NOMO-1 (cell line): ENCODE results near the gene TMEM14A.
"Not testable (repeated sequence)": the region's sequence is repeated elsewhere in the genome, so short reads cannot be mapped to it uniquely, and the experiment has no call there.

Experiments
- DNase-seq, 2 experiments: peaks; one replicate each; lab custom pipeline; 2025; ENCODE audit not compliant: unreplicated experiment in 2 of 2; lab: John Stamatoyannopoulos, UW

TMEM14A gene

DNA sequence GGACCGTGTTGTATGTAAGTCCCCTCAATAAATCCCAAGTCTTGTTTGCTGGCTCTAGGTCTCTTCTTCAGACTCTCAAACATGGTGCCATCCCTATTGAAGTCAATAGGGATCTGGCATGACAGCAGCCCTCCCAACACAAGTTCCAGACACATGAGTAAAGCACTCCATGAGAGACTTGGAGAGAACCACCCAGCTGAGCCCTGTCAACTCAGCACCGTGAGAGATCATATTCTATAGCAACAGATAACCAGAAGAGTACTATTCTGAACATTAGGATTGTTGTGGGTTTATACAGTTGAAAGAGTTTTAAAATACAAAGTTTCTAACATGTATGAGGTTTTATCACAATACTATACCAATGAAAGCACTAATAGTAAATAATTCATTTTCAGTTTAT is 23.5 kb downstream of the TMEM14A start:
- DNase-seq = no peak

DNA sequence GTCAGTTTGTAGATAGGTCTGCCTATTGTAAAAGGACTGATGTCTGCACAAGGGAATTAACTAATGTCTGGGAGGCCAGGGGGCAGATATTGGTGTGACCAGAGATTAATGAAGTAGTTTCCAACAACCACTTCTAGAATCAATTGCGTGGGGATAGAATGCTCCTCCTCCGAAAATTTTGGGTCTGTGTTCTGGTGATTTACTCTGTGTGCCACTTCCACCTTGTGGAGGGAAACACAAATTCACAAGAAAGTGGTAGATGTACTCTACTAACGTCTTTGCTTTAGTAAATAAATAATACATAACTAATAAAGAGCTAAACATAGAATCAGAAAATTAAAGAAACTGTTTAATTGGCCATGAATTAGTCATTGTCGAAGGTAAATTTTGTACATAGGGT is 25.5 kb downstream of the TMEM14A start:
- DNase-seq = peak in 1 of 2 experiments; percentile 5

- no peak for DNase-seq
Measured at GRCh38 chr6:52697903-52698302, 27.0 kb downstream of the TMEM14A start.

DNA sequence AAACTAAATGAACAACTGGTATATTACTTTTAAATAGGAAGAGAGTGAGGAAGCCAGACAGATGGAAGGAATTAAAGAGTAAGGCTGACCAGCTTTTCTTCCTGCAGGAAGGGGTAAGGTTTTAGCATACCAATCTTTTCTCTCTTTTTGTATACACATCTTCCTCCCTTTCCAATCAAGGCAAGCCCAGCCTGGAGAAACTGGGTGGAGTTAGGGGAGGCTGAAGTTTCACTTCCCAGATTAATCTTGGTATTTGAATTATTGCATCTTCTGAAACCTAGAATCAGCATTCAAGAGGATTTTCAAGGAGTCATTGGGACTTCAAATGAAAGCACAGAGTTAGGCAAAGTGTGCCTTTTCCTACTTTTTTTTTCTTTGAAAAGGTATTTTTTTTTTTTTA is 33.1 kb downstream of the TMEM14A start:
- DNase-seq = peak in 1 of 2 experiments; percentile 48

DNA sequence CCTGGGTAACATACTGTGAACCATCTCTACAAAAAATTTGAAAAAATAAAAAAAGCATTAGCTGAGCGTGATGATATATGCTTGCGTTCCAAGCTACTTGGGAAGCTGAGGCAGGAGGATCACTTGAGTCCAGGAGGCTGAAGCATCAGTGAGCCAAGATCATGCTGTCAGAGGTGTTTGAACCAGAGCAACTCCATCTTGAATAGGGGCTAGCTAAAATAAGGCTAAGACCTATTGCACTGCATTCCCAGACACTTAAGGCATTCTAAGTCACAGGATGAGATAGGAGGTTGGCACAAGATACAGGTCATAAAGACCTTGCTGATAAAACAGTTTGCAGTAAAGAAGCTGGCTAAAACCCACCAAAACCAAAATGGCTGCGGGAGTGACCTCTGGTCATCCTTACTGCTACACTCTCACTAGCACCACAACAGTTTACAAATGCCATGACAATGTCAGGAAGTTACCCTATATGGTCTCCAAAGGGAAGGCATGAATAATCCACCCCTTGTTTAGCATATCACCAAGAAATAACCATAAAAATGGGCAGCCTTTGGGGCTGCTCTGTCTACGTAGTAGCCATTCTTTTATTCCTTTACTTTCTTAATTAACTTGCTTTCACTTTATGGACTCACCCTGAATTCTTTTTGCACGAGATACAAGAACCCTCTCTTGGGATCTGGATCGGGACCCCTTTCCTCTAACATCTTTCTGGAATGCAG is 34.0 kb downstream of the TMEM14A start:
- DNase-seq = not testable (repeated sequence)

- no peak for DNase-seq
Measured at GRCh38 chr6:52706001-52706400, 35.1 kb downstream of the TMEM14A start.

DNA sequence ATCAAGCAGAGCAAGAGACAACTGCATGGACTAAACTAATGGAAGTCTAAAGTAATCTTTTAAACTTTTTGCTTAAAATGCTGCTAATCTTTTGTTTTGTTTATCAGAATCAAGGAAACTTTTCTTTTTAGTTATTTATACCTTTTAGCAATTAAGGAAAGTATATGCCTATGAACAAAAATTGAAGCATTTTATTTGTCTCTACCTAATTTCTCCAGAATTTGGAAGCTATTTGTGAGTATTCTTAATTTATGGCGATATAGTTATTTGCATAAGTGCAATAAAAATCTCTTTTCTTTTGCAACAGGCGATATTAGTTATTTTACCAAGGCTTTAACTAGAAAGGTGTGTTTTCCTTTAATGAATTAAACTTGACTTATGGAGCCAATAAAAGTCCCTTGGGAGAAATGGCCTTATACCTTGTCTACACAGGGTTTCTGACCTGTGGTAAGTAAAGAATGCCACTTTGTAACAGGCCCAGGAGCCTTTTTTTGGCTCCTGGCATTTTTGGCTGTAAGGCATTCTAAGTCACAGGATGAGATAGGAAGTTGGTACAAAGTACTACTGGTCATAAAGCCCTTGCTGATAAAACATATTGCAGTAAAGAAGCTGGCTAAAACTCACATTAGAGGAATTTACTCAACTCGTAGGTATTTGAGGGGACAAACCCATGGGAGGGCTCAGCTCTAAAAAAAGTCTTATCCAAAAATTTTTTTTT is 37.2 kb downstream of the TMEM14A start:
- DNase-seq = no peak

DNA sequence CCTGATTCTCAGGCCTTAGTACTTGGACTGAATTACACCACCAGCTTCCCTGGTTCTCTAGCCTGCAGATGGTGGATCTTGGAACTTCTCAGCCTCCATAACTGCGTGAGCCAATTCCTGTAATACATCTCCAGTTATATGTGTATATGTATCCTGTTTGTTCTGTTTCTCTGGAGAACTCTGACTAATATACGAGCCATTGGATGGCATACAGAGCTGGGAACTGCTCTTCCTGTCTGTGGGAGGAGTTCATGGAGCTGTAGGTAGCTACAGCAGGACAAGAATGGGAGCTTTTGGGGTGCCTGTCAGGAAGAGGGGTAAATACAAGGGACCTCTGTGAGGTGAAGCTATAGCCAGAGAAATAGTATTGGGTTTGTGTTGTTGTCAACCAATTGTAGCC is 41.2 kb downstream of the TMEM14A start:
- DNase-seq = no peak

DNA sequence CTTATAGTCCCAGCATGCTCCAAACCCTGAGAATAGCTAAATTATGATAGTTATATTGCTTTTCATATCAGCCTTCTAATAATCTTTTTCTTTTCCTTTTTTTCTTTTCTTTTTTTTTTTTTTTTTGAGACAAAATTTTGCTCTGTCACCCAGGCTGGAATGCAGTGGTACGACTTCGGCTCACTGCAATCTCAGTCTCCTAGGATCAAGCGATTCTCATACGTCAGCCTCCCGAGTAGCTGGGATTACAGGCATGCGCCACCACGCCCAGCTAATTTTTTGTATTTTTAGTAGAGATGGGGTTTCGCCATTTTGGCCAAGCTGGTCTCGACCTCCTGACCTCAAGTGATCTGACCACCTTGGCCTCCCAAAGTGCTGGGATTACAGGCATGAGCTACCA is 43.8 kb downstream of the TMEM14A start:
- DNase-seq = not testable (repeated sequence)

DNA sequence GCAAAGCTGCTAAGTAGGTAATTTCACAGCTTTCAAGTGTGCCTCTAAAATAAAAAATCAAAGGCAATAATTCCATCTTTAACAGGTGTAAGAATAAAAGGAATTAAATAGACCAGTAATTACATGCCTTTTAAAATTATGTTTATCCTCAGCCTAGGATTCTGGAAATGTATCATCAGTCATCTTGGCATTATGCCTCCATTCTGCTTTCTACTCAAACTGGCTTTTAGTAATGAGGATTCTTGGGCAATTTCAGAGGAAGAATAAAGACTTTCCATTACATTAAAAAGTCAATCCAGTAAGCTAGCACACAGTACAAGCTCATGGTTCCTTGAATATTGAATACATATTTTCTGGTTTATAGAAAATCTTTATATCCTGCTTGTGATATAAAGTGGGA is 47.6 kb downstream of the TMEM14A start:
- DNase-seq = no peak

DNA sequence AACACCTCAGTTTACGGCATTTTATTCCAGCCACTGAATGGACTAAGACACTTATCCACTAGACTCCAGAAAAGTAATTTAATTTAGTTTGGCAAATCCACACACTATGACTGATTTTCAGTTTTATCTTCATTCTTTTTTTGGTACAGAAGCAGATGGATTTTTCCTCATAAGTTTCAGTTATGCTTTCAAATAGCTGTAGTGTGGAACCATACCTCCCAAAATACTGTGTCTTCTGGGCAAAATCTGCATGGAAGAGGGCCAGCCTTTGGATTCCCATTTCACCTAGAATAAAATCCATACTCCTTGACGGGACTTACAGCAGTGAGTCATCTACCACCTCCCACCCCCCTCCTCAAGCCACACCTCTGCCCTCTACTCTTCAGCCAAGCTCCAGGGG is 49.4 kb downstream of the TMEM14A start:
- no peak for DNase-seq

DNA sequence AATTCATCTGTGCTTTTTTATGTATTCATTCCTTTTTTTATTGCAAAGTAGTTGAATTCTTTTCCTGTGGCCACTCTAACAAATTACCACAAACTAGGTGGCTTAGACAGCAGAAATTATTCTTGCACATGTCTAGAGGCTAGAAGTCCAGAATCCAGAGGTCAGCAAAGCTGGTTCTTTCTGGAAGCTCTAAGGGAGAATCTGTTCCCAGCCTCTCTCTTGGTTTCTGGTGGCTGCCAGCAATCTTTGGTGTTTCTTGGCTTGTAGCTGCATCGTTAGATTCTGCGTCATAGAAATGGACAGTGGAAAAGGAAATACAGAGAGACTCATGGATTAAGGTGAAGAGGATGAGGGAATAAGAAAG is 53.1 kb downstream of the TMEM14A start:
- no peak for DNase-seq

- peak; percentile 60 to 87 for DNase-seq
Measured at GRCh38 chr6:52724406-52725121, 53.7 kb downstream of the TMEM14A start.

DNA sequence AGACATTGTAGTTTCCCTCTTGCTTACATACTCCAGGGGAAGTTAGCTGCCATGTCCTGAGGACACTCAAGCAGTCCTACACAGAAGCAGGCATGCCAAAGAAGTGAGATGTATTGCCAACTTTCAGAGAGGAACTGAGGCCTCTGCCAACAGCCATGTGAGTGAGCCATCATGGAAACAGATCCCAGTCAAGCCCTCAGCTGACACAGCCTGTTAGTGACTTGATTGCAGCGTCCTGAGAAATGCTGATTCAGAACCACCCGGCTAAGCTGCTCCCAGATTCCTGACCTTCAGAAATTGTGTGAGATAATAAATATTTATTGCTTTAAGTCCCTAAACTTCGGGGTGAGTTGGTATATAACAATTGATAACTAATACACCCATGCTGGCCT is 54.2 kb downstream of the TMEM14A start:
- no peak for DNase-seq

GRCh38 chr6:52725535-52726192 is 54.8 kb downstream of the TMEM14A start:
- DNase-seq = no peak

- no peak for DNase-seq
Measured at GRCh38 chr6:52726193-52726542, 55.3 kb downstream of the TMEM14A start.

GRCh38 chr6:52726741-52727535 is 56.0 kb downstream of the TMEM14A start:
- no peak for DNase-seq

- DNase-seq = no peak
Measured at GRCh38 chr6:52727908-52728307, 57.0 kb downstream of the TMEM14A start.

DNA sequence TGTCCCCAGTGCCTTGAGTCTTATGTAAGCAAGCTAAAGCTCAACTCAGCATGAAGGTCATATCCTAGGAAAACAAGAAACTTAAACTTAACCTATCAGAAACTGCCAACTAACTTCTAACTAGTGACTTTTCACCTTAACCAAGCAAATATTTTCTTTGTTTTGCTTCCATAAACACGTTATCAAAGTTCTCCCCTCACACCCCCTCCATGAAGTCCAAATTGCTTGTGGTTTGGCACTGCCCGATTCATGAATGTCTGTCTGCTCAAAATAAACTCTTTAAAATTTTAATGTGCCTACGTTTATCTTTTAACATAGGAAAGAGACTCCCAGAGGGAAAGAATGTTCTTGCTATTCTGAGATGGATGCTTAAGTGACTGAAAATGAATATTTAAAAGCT is 57.5 kb downstream of the TMEM14A start:
- DNase-seq = no peak

- no peak for DNase-seq
Measured at GRCh38 chr6:52729576-52729975, 58.7 kb downstream of the TMEM14A start.

DNA sequence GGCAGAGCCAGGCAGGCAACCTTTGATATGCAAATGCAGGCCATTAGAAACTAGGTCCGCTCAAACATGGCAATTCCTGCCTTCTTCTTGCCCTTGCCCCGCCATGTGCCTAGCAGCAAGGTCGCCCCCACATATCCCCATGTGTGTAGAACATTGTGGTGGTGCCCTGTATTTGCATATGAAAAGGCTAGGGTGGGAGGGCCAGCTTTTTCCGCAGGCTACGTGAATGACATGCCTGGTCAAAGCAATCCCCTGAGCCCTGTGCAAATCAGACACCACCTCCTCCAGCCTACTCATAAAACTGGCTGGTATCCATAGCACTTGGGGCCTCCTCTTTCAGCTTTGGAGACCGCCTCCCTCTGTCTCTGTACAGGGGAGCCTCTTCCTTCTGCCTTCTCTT is 60.8 kb downstream of the TMEM14A start:
- no peak for DNase-seq
